Activated CD4-positive, CD25-positive, alpha-beta regulatory T cell treated with anti-CD3 and anti-CD28 coated beads, Interleukin-2, amount 50 U/mL, for 72 hours (primary cell): ENCODE measurements around the gene UBE2I.

Source experiments
- DNase-seq: peaks from one replicate; pipeline ENCODE4 v3.0.0; 2021

The UBE2I gene

DNA sequence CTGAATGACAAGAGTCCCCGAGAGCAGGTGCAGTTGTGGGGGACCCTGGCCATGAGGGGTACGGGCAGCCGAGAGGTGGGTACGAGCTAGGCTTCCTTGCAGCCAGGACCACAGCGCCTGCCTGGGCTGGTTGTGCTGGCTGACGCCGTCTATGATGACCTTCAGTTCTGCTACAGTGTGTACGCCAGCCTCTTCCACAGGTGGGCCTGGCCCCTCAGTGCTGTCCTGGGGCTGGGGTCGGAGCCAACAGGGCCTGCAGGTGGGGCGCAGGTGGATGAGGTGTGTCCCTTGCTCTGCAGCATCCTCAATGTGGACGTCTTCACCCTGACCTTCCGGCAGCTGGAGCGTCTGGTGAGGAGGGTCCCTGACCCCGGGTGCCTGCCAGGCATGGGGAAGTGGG, 35.1 kb downstream of the UBE2I start:
- no peak for DNase-seq

DNA sequence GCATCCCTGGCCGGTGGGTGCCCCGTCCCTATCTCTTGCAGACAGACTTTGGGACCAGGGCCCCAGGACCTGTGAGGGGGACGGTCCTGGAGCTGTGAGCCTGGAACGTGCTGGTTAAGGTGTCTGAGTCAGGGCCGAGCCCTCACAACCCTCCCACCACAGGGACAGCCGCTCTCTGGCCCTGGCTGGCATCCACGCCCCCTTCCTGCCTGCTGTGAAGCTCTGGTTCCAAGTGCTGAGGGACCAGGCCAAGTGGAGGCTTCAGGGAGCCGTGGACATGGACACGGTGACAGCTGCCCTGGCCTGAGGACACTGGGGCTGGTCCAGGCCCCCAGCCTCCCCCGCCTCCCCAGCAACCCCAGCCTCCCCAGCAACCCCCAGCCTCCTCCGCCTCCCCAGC, 35.7 kb downstream of the UBE2I start:
- DNase-seq, result no peak

DNA sequence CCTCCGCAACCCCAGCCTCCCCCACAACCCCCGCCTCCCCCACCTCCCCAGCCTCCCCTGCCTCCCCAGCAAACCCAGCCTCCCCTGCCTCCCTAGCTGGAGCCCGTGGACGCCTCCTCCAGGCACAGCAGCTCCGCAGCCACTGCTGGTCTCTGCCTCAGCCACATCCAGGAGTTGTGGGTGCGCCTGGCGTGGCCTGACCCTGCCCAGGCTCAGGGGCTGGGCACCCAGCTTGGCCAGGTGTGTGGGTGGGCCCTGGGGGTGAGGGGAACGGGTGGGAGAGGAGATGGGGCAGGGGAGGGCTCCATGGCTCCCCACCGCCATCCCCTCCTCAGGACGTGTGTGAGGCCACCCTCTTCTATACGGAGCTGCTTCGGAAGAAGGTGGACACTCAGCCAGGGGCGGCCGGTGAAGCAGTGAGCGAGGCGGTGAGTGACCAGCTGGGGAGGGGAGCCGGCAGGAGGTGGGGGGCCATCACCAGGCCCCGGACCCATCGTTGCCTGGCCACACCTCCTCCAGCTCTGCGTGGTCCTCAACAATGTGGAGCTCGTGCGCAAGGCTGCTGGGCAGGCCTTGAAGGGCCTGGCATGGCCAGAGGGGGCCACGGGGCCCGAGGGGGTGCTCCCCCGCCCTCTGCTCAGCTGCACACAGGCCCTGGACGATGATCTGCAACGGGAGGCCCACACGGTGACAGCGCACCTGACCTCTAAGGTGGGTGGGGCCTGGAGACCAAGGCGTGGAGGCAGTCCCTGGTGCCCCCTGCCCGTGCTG, 36.4 kb downstream of the UBE2I start:
- DNase-seq, result no peak

DNA sequence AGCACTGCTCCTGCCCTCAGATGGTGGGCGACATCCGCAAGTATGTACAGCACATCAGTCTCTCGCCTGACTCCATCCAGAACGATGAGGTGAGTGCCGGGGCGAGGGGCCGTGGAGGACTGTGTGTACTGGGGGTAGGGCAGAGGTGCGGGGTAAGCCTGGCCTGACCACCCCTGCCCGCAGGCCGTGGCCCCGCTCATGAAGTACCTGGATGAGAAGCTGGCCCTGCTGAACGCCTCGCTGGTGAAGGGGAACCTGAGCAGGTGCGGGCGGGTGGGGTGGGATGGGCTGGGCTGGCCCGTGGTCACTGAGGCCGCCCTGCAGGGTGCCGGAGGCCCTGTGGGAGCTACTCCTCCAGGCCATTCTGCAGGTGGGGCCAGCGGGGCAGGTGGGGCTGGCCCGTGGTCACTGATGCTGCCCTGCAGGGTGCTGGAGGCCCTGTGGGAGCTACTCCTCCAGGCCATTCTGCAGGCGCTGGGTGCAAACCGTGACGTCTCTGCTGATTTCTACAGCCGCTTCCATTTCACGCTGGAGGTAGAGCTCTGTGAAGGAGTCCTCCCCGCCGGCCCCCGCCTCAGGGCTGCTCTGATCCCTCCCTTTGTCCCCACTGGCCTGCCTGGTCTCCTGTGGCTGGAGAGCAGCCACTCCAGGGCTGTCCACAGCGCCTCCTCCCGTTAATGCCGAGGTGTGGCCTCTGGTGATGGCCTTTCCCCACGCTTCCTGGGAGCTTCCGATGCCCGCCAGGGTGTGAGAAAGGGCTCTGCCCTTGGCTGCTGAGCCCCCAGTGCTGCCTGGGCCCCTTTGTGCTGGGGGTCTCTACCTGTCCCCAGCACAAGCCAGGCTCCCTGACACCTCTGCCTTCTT, 37.2 kb downstream of the UBE2I start:
- DNase-seq, result no peak

DNA sequence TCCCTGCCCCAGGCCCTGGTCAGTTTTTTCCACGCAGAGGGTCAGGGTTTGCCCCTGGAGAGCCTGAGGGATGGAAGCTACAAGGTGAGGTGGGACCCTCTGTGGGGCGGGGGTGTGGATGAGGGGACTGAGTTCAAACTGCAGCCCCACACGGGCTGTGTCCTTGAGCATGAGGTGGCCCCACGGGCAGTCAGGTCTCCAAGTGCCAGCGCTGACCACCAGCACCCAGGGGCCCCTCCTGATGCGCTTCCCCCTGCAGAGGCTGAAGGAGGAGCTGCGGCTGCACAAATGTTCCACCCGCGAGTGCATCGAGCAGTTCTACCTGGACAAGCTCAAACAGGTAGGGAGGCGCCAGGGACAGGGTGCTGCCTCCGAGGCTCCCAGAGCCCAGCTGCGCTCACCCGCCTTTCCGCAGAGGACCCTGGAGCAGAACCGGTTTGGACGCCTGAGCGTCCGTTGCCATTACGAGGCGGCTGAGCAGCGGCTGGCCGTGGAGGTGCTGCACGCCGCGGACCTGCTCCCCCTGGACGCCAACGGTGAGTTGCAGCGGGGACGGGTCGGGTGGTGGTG, 37.9 kb downstream of the UBE2I start:
- DNase-seq, result no peak

DNA sequence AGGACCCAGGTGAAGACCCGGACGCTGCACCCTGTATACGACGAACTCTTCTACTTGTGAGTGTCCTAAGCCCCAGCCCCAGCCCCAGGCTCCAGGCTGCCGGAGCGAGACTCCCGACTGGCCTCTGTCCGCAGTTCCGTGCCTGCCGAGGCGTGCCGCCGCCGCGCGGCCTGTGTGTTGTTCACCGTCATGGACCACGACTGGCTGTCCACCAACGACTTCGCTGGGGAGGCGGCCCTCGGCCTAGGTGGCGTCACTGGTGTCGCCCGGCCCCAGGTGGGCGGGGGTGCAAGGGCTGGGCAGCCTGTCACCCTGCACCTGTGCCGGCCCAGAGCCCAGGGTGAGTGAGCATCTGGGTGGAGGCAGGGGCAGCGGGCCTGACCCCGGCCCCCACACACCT, 38.5 kb downstream of the UBE2I start:
- DNase-seq, result no peak

DNA sequence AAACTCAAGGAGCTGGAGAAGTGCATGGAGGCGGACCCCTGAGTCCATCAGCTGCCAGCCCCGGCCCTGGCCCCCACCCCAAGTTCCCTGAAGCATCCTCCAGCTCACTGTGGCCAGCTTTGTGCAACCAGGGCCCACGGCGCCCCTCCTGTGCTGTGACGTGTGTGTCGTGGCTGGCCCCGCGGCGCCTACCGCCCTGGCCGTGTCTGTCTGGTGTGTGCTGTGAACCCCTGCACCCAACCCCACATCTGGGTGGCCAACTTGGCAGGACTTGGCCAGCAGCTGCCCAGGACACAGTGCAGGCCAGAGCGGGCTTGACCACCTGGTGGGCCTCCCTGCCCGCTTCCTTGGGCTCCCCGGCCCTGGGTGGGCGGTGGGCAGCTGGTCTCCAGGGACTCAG, 39.0 kb downstream of the UBE2I start:
- DNase-seq, result no peak

DNA sequence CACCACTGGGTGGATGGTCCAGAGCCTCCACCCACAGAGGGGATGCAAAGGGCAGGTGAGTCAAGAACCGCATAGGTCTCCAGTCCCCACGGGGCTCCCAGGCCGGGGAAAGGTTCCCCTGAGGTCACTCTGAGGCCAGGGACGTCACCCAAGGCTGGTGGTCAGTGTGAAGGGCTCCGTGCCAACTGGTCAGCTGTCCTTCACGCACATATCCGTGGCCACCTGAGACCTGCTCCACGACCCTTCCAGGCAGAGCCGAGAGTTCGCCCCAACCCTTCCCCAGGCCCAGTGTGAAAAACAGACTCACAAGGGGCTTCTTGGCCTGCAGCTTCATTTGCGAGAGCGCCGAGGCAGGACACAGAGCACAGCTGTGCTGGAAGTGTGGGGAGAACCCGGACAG, 39.5 kb downstream of the UBE2I start:
- DNase-seq, result no peak

DNA sequence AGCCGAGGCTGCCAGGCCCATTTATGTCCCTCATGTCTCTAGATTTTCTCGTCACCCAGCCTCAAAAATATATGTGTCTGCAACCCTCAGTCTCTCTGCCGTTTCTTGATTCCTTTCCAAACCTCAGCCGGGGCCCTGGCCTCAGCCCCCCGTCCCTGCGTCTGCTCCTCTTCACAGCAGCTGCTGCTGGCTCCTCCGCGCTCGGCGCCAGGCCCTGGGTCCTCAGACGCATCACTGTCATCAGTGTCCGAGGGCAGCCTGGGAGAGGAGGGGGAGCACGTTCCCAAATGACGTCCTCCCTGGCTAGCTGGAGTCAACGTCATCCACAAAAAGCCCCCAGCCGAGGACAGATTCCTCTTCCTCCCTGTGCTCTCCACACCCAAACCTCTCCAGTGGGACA, 39.9 kb downstream of the UBE2I start:
- no peak for DNase-seq

DNA sequence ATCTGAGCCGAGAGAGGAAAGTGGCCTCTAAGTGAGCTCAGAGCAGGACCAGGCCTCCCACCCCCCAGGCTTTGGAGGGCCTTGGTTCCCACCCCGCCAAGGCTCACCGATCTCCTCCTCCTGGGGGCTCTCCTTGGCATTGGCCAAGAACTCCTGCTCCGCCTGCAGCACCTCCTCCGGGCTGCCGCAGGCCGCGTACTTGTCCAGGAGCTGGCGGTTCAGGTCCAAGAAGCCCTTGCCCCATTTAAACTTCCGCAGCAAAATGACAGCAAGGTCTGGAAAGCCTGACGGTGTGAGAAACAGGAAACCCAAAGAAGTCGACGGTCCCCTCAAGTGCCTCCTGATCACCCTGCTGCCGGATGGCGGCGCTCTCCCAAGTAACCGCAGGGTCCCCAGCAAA, 40.5 kb downstream of the UBE2I start:
- DNase-seq, result no peak

DNA sequence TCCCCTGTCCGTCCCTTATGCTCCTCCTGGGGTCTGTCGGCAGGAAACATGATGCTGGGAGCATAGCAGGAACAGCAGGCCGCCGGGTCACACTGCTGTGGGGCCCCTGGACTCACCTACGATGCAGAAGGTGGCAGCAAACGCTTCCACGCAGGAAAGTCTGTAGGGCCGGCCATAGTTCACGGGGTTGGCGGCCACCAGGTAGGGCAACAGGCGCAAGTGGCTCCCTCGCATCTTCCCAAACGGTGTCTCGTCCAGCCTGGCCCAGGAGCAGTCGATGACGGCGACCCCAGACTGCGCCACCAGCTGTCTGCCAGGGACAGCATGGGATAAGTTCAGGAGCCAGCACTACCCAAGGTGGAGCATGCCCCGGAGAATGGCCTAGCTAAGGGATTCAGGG, 41.3 kb downstream of the UBE2I start:
- DNase-seq, result no peak

DNA sequence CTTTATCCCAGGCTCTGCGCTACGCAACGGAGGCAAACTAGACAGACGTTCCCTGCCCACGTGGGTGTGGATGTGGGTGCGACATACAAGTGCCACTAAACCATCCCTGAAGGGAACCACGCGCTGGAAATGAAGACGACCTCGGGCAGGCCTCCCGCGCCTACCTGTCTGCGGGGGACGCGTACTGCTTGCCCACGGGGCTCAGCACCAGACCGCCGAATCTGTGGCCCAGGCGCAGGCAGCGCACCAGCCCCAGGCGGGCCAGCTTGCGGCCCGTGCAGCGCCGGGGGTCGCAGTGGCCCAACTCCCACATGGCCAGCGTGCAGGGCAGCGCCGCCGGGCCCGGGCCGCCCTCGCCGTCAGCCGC, 41.8 kb downstream of the UBE2I start:
- no peak for DNase-seq

DNA sequence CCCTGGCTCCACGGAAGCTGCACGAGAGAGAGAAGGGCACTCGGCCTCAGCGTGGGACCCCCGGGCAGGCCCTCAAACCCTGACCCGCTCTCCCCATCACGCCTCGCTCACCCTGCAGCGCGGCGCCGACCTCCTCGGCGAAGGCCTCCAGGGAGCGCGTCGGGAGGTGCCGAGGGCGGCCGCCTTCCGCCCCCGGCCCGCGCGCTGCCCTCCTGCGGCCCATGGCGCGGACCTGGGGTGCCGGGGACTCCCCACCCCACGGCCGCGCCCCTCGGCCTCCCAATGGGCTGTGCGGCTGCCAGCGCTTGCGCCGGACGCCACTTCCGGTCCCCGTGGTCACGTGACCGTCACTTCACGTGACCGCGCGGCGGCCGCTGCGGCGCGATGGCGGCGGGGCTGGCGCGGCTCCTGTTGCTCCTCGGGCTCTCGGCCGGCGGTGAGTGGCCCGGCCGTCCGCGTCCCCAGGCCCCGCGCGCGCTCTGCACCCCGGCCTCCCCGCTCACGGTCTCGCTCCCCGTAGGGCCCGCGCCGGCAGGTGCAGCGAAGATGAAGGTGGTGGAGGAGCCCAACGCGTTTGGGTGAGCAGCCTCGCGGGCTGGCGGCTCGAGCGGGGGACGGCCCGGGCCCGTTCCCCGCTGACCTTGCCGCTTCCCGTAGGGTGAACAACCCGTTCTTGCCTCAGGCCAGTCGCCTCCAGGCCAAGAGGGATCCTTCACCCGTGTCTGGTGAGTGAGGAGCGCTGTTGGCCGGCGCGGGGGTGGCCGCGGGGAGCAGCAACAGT, 42.3 kb downstream of the UBE2I start, which contains the start of the genes GNPTG and TSR3:
Gene GNPTG (plus strand): TSS at position 350 of the 781 bp plus-strand sequence. CDS start 35 bp downstream, at position 385.
Gene TSR3 (minus strand): TSS at position 297 of the 781 bp plus-strand sequence. CDS start 74 bp downstream, at position 223.
- DNase-seq, result peak; percentile 91

DNA sequence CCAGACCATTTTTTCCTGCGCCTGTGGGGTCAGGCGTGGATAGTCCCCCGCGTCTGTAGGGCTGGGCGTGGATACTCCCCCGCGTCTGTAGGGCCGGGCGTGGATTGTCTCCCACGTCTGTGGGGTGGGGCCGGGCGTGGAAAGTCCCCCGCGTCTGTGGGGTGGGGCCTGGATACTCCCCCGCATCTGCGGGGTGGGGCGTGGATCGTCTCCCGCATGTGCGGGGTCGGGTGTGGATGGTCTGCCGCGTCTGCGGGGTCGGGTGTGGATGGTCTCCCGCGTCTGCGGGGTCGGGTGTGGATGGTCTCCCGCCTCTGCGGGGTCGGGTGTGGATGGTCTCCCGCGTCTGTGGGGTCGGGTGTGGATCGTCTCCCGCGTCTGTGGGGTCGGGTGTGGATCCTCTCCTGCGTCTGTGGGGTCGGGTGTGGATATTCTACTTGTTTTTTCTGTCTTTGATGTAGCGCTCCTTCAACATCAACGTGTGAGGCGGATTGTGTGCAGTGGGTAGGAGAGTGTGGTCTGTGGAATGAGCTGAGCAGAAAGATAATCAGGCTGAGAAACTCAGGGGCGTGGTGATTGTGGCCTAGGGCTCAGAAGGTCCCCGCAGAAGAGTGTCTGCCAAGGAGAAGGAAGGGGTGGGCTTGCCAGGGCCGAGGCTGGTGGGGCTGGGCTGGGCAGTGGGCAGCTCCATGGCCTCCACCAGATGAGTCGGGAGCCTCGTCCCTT, 45.5 kb downstream of the UBE2I start:
- no peak for DNase-seq

DNA sequence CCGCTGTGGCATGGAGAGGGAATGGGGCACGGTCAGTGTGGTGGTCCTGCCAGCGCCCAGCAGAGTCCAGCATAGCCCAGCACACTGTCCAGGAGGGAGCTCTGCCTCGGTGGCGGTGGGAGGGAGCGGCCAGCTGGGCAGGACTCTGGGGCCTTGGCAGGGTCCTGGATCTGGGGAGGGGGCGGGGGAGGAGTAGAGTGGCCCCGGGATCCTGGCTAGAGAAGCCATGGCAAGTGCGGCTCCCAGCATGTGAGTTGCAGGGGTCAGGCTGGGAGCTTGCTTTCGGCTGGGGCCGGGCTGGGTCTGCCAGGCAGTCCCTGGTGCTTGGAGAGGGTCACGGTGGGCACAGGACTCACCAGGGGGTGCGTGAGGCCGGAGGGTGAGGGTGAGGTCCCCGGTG, 46.2 kb downstream of the UBE2I start:
- no peak for DNase-seq

DNA sequence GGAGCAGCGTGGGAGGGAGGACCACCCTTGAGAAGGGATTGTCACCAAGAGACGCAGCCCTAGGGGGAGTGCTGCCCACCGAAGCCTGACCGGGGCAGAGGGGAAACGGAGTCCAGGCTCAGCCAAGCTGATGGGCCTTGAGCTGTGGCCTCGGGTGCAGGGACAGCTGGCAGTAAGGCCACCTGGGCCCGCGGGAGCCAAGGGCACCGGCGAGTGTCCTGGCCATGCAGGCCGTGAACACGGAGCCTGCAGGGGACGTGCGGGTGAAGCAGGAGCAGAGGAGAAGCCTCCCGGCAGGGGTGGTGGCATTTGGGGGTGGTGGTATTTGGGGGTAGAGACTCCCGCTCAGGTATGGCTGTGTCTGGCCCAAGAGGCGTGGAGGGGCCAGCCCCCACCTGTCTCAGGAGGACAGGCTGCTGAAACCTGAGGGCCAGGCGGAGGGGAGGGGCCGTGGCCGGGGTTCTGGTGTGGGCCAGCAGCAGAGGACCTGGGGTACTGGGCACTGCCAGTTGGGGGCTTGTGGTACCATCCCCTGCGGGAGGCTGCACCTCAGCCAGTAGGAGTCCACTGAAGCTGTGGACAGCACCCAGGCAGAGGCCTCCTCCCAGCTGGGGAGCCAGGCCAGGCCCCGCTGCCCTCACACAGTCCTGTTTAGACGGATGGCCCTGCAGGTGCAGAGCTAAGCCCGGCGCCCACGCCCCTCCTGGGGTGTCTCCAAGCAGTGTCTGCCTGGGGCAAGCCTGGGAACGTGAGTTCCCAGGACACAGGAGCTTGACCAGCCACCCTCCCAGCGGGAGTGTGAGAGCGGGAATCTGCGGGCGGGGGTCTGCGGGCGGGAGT, 46.8 kb downstream of the UBE2I start:
- DNase-seq, result no peak

DNA sequence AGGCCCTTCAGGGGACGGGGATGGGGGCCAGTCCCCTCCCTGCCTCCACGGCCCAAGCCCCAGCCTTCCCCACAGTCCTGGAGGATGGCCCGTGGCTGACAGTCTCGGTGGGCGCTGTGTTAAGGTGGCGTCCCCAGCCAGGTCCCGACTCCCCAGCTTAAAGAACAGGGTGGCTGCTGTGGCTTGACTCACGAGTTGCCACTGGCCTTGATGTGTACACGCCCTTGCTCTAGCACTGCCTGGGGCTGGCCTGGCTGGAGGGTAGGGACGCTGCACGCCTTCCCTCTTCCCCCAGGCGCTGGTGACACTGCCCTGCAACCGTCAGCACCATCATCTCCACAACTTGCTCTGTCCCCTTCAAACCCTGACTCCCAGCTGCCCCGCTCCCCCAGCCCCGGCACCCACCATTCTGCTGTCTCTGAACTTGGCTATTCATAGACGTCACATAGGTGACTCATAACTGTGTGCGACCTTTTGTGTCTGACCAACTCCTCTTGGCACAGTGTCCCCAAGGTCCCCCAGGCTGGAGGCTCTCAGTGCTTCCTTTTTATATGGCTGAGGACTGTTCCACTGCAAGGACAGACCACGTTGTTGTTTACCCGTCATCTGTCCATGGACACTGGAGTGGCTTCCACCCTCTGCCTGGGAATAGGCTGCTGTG, 48.6 kb downstream of the UBE2I start:
- DNase-seq, result no peak

DNA sequence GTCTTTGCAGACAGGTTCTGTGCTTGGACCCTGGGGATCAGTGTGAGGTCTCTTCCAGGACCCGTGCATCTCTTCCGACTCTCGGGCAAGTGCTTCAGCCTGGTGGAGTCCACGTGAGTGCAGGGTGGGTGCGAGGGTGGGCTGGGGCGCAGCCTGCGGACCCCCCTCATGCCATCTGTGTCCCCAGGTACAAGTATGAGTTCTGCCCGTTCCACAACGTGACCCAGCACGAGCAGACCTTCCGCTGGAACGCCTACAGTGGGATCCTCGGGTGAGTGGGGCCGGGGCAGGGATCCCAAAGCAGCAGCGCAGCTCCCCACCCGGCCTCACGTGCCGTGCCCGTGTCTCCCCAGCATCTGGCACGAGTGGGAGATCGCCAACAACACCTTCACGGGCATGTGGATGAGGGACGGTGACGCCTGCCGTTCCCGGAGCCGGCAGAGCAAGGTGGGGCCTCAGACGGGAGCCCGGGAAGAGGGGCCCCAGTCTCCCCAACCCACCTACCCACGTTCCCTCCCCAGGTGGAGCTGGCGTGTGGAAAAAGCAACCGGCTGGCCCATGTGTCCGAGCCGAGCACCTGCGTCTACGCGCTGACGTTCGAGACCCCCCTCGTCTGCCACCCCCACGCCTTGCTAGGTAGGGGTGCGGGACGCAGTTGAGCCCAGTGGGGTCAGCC, 52.4 kb downstream of the UBE2I start:
- no peak for DNase-seq

DNA sequence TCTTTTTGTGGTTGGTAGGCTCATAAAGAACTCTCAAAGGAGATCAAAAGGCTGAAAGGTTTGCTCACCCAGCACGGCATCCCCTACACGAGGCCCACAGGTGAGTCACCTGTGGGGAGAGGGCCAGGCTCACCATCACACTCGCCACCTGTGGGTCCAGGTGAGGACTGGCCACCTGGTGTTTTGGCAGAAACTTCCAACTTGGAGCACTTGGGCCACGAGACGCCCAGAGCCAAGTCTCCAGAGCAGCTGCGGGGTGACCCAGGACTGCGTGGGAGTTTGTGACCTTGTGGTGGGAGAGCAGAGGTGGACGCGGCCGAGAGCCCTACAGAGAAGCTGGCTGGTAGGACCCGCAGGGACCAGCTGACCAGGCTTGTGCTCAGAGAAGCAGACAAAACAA, 53.4 kb downstream of the UBE2I start:
- DNase-seq, result no peak

DNA sequence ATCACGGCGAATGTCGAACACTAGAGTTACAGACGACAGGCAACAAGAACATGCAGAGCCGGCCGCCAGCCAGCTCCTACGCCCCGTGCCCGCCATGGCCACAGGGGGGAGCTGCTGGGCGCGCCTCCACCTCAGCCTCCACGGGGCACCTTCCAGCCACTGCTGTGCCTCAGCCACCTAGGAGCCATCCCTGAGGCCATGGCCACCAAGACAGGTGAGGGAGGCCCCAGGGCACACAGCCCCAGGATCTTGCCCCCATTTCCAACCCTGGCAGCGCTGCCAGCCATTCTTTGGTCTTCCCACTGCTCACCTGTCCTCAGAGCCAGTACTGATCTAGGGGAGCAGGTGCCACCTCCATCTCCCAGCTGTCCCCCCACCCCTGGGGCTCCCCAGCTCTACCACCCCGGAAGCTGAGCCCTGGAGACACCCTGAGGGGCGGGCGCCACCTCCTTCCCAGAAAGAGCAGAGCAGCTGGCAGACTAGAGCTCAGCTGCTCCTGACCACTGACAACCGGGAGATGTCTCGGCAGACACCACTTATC, 54.1 kb downstream of the UBE2I start:
- DNase-seq, result peak; percentile 72
